Femur (tissue), 1 donor: Measurements from ENCODE around the gene MOGAT2.
A peak's percentile ranks its signal among the peaks of the same experiment; 100 is the strongest.
"Not testable (repeated sequence)": the region's sequence is repeated elsewhere in the genome, so short reads cannot be mapped to it uniquely, and the experiment has no call there.

Experiments used
- DNase-seq: peaks from one replicate; pipeline ENCODE4 v3.0.0-alpha.2; 2017

Gene MOGAT2

GRCh38 chr11:75717608-75718418 is at the start of gene MOGAT2:
Gene MOGAT2, plus strand, starts transcription at chr11:75717838. Its CDS starts 51 bp downstream, at chr11:75717889.
- DNase-seq, result no peak

- peak; percentile 45 for DNase-seq
Observed at GRCh38 chr11:75668451-75669297, 49.0 kb upstream of the MOGAT2 start, which contains the start of gene MAP6. Gene MAP6, minus strand, starts transcription at chr11:75669038. Its CDS starts 669 bp downstream, at chr11:75668369.

GRCh38 chr11:75673977-75674582 is 43.6 kb upstream of the MOGAT2 start:
- DNase-seq, result no peak

GRCh38 chr11:75677275-75677674 is 40.4 kb upstream of the MOGAT2 start:
- no peak for DNase-seq

GRCh38 chr11:75677909-75678308 is 39.7 kb upstream of the MOGAT2 start:
- DNase-seq, result no peak

GRCh38 chr11:75678620-75679259 is 38.9 kb upstream of the MOGAT2 start:
- no peak for DNase-seq

GRCh38 chr11:75679566-75679965 is 38.1 kb upstream of the MOGAT2 start:
- no peak for DNase-seq

- not testable (repeated sequence) for DNase-seq
Observed at GRCh38 chr11:75683856-75684255, 33.8 kb upstream of the MOGAT2 start.

- no peak for DNase-seq
Observed at GRCh38 chr11:75689863-75690609, 27.6 kb upstream of the MOGAT2 start.

GRCh38 chr11:75691804-75692203 is 25.8 kb upstream of the MOGAT2 start:
- no peak for DNase-seq

- no peak for DNase-seq
Observed at GRCh38 chr11:75697906-75698581, 19.6 kb upstream of the MOGAT2 start.

GRCh38 chr11:75700940-75701339 is 16.7 kb upstream of the MOGAT2 start:
- no peak for DNase-seq

GRCh38 chr11:75703695-75704237 is 13.9 kb upstream of the MOGAT2 start:
- DNase-seq, result no peak

GRCh38 chr11:75705541-75705940 is 12.1 kb upstream of the MOGAT2 start:
- no peak for DNase-seq

GRCh38 chr11:75706260-75706729 is 11.3 kb upstream of the MOGAT2 start:
- peak; percentile 71 for DNase-seq

GRCh38 chr11:75714211-75714610 is 3.4 kb upstream of the MOGAT2 start:
- no peak for DNase-seq

GRCh38 chr11:75715688-75716087 is 1.9 kb upstream of the MOGAT2 start:
- no peak for DNase-seq

- DNase-seq, result no peak
Observed at GRCh38 chr11:75716659-75717058, 979 bp upstream of the MOGAT2 start.

GRCh38 chr11:75718419-75719339 is 1.0 kb downstream of the MOGAT2 start:
- no peak for DNase-seq
